T-helper 1 cell treated with Interleukin-12 subunit alpha and Interleukin-12 subunit beta and Interleukin-4 antibody, amounts not matched to agents 30 μg/mL and 1 μg/mL, for 36 hours (primary cell): ENCODE measurements around the gene PCDHA6.
"Not testable (repeated sequence)": the region's sequence is repeated elsewhere in the genome, so short reads cannot be mapped to it uniquely, and the experiment has no call there.

ENCODE experiments used
- H3K27ac Mint-ChIP-seq: one replicate; pipeline ENCODE4 v1.8.0; 2021; ENCODE audit warnings: mild to moderate bottlenecking, mixed read lengths
- H3K27me3 Mint-ChIP-seq: one replicate; pipeline ENCODE4 v1.8.0; 2021; ENCODE audit warnings: low read depth, mixed read lengths
- H3K36me3 Mint-ChIP-seq: one replicate; pipeline ENCODE4 v1.8.0; 2021; ENCODE audit warnings: low read depth, mixed read lengths
- H3K4me1 Mint-ChIP-seq: one replicate; pipeline ENCODE4 v1.8.0; 2021; ENCODE audit warnings: low read depth, mixed read lengths
- H3K4me3 Mint-ChIP-seq: one replicate; pipeline ENCODE4 v1.8.0; 2021; ENCODE audit warnings: mild to moderate bottlenecking, moderate library complexity, mixed read lengths
- H3K9me3 Mint-ChIP-seq: one replicate; pipeline ENCODE4 v1.8.0; 2021; ENCODE audit warnings: mixed read lengths

Gene PCDHA6

DNA sequence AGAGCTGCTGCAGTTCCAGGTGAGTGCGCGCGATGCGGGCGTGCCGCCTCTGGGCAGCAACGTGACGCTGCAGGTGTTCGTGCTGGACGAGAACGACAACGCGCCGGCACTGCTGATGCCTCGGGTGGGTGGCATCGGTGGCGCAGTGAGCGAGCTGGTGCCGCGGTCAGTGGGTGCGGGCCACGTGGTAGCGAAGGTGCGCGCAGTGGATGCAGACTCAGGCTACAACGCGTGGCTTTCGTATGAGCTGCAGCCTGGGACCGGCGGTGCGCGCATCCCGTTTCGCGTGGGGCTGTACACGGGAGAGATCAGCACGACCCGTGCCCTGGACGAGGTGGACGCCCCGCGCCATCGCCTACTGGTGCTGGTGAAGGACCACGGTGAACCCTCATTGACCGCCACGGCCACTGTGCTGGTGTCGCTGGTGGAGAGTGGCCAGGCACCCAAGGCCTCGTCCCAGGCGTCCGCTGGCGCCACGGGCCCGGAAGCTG lies 24.9 kb upstream of the PCDHA6 start:
- no peaks in the 10 kb centered on the region for H3K27me3 Mint-ChIP-seq
- no peak overlapping the region for H3K4me3 Mint-ChIP-seq
- H3K36me3 Mint-ChIP-seq: no peaks in the 10 kb centered on the region
- peaks cover 27% of the 10 kb centered on the region for H3K9me3 Mint-ChIP-seq
- H3K27ac Mint-ChIP-seq: no peak overlapping the region
- H3K4me1 Mint-ChIP-seq: no peaks in the 10 kb centered on the region

DNA sequence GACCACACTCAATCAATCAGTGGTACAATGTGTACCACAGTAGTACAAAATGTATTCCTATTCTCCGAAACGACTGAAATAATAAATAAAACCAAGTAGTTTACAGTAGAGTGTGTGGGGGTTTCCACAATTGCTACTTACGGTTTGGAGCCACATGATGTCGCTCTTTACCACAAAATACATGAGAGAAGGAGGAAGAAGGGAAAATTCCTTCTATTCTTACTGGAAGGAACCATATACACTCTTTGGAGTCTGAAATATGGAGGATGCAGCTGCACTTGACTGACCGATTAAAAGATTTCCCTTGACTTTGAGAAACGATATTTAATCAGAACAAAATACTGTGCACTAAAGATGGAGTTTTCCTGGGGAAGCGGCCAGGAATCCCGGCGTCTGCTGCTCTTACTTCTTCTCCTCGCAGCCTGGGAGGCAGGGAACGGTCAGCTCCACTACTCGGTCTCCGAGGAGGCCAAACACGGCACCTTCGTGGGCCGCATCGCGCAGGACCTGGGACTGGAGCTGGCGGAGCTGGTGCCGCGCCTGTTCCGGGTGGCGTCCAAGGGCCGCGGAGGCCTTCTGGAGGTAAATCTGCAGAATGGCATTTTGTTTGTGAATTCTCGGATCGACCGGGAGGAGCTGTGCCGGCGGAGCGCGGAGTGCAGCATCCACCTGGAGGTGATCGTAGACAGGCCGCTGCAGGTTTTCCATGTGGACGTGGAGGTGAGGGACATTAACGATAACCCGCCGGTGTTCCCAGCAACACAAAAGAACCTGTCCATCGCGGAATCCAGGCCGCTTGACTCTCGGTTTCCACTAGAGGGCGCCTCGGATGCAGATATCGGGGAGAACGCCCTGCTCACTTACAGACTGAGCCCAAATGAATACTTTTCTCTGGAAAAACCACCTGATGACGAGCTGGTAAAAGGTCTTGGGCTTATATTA lies 20.7 kb upstream of the PCDHA6 start, which contains the start of gene PCDHA4:
TSS of gene PCDHA4 (plus strand) at position 235 of the 942 bp plus-strand sequence.
- Mint-ChIP-seq H3K36me3 (peaks cover 1% of the 10 kb centered on the region), H3K9me3 (peaks cover 31% of the 10 kb centered on the region), H3K27ac (no peak within 1 kb of the TSS), H3K4me1 (no peaks in the 10 kb centered on the region), H3K27me3 (no peaks in the 10 kb centered on the region), H3K4me3 (no peak within 1 kb of the TSS)

DNA sequence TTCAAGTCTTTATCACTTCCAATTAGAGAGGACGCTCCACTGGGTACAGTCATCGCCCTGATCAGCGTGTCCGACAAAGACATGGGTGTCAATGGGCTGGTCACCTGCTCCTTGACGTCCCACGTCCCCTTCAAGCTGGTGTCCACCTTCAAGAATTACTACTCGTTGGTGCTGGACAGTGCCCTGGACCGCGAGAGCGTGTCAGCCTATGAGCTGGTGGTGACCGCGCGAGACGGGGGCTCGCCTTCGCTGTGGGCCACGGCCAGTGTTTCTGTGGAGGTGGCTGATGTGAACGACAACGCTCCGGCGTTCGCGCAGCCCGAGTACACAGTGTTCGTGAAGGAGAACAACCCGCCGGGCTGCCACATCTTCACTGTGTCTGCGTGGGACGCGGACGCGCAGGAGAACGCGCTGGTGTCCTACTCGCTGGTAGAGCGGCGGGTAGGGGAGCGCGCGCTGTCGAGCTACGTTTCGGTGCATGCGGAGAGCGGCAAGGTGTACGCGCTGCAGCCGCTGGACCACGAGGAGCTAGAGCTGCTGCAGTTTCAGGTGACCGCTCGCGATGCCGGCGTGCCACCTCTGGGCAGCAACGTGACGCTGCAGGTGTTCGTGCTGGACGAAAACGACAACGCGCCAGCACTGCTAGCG lies 19.4 kb upstream of the PCDHA6 start:
- H3K9me3 Mint-ChIP-seq: peaks cover 41% of the 10 kb centered on the region
- H3K4me1 Mint-ChIP-seq, H3K27ac Mint-ChIP-seq, H3K36me3 Mint-ChIP-seq, H3K4me3 Mint-ChIP-seq, H3K27me3 Mint-ChIP-seq: not testable (repeated sequence)

DNA sequence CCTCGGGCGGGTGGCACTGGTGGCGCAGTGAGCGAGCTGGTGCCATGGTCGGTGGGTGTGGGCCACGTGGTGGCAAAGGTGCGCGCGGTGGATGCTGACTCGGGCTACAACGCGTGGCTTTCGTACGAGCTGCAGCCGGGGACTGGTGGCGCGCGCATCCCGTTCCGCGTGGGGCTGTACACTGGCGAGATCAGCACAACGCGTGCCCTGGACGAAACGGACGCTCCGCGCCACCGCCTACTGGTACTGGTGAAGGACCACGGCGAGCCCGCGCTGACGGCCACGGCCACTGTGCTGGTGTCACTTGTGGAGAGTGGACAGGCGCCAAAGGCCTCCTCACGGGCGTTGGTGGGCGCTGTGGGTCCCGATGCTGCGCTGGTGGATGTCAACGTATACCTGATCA lies 18.9 kb upstream of the PCDHA6 start:
- no peak overlapping the region for H3K27ac Mint-ChIP-seq
- H3K9me3 Mint-ChIP-seq: peaks cover 40% of the 10 kb centered on the region
- peaks cover 1% of the 10 kb centered on the region for H3K36me3 Mint-ChIP-seq
- H3K4me1 Mint-ChIP-seq: no peaks in the 10 kb centered on the region
- H3K27me3 Mint-ChIP-seq: no peaks in the 10 kb centered on the region
- H3K4me3 Mint-ChIP-seq: no peak overlapping the region

DNA sequence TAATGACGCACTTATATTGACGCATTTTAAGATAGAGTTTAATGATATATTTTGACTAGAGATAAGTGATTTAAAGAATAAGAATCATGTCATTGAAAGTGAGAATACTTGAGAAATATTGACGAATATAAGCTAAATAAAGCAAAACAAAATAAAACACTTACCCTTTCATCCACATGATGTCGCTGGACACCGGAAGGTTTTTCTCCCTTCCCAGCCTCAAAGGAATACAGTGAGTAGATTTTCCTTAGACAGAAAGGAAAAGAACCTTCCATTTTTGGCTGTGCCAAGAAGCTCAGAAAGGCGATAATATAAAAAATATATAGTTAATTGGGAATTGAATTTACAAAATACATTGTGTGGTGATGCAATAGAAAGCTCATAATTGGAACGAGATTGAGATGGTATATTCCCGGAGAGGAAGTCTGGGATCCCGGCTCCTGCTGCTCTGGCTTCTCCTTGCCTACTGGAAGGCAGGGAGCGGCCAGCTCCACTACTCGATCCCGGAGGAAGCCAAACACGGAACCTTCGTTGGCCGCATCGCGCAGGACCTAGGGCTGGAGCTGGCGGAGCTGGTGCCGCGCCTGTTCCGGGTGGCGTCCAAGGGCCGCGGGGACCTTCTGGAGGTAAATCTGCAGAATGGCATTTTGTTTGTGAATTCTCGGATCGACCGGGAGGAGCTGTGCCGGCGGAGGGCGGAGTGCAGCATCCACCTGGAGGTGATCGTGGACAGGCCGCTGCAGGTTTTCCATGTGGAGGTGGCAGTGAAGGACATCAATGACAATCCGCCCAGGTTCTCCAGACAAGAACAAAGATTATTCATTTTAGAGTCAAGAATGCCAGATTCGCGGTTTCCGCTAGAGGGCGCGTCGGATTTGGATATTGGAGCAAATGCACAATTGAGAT lies 6.1 kb upstream of the PCDHA6 start, which contains the start of gene PCDHA5:
TSS of gene PCDHA5 (plus strand) at position 239 of the 906 bp plus-strand sequence.
- Mint-ChIP-seq H3K27ac (no peak within 1 kb of the TSS), H3K4me3 (no peak within 1 kb of the TSS), H3K9me3 (peaks cover 23% of the 10 kb centered on the region), H3K36me3 (no peaks in the 10 kb centered on the region), H3K4me1 (no peaks in the 10 kb centered on the region), H3K27me3 (no peaks in the 10 kb centered on the region)

DNA sequence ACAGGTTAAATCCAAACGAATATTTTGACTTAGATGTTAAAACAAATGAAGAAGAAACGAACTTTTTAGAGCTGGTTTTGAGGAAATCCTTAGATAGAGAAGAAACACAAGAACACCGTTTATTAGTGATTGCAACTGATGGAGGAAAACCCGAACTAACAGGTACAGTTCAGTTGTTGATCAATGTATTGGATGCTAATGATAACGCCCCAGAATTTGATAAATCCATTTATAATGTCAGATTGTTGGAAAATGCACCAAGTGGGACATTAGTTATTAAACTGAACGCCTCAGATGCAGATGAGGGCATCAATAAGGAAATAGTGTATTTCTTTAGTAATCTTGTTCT lies 5.5 kb upstream of the PCDHA6 start:
- H3K36me3 Mint-ChIP-seq: no peaks in the 10 kb centered on the region
- H3K27ac Mint-ChIP-seq: no peak overlapping the region
- H3K9me3 Mint-ChIP-seq: peaks cover 28% of the 10 kb centered on the region
- no peaks in the 10 kb centered on the region for H3K27me3 Mint-ChIP-seq
- no peaks in the 10 kb centered on the region for H3K4me1 Mint-ChIP-seq
- no peak overlapping the region for H3K4me3 Mint-ChIP-seq

DNA sequence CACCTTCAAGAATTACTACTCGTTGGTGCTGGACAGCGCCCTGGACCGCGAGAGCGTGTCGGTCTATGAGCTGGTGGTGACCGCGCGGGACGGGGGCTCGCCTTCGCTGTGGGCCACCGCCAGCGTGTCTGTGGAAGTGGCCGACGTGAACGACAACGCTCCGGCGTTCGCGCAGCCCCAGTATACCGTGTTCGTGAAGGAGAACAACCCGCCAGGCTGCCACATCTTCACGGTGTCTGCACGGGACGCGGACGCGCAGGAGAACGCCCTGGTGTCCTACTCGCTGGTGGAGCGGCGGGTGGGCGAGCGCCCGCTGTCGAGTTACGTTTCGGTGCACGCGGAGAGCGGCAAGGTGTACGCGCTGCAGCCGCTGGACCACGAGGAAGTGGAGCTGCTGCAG lies 4.8 kb upstream of the PCDHA6 start:
- H3K27ac Mint-ChIP-seq, H3K36me3 Mint-ChIP-seq, H3K4me3 Mint-ChIP-seq, H3K4me1 Mint-ChIP-seq, H3K27me3 Mint-ChIP-seq: not testable (repeated sequence)
- H3K9me3 Mint-ChIP-seq: peaks cover 27% of the 10 kb centered on the region

DNA sequence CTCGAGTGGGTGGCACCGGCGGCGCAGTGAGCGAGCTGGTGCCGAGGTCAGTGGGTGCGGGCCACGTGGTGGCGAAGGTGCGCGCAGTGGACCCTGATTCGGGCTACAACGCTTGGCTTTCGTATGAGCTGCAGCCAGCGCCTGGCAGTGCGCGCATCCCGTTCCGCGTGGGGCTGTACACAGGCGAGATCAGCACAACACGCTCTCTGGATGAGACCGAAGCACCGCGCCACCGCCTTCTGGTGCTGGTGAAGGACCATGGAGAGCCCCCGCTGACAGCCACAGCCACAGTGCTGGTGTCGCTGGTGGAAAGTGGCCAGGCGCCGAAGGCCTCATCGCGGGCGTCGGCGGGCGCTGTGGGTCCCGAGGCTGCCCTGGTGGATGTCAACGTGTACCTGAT lies 4.3 kb upstream of the PCDHA6 start:
- Mint-ChIP-seq H3K4me1 (no peaks in the 10 kb centered on the region), H3K4me3 (no peak overlapping the region), H3K27ac (no peak overlapping the region), H3K9me3 (peaks cover 27% of the 10 kb centered on the region), H3K27me3 (no peaks in the 10 kb centered on the region), H3K36me3 (peaks cover under 1% of the 10 kb centered on the region)

DNA sequence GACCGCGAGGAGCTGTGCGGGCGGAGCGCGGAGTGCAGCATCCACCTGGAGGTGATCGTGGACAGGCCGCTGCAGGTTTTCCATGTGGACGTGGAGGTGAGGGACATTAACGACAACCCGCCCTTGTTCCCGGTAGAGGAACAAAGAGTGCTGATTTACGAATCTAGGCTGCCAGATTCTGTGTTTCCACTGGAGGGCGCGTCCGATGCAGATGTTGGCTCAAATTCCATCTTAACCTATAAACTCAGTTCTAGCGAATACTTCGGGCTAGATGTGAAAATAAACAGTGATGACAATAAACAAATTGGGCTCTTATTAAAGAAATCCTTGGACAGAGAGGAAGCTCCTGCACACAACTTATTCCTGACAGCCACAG lies 590 bp downstream of the PCDHA6 start:
- Mint-ChIP-seq H3K27me3 (no peaks in the 10 kb centered on the region), H3K4me1 (no peaks in the 10 kb centered on the region), H3K9me3 (peaks cover 39% of the 10 kb centered on the region), H3K4me3 (no peak overlapping the region), H3K27ac (peak overlapping the region; percentile 36), H3K36me3 (peaks cover 3% of the 10 kb centered on the region)

DNA sequence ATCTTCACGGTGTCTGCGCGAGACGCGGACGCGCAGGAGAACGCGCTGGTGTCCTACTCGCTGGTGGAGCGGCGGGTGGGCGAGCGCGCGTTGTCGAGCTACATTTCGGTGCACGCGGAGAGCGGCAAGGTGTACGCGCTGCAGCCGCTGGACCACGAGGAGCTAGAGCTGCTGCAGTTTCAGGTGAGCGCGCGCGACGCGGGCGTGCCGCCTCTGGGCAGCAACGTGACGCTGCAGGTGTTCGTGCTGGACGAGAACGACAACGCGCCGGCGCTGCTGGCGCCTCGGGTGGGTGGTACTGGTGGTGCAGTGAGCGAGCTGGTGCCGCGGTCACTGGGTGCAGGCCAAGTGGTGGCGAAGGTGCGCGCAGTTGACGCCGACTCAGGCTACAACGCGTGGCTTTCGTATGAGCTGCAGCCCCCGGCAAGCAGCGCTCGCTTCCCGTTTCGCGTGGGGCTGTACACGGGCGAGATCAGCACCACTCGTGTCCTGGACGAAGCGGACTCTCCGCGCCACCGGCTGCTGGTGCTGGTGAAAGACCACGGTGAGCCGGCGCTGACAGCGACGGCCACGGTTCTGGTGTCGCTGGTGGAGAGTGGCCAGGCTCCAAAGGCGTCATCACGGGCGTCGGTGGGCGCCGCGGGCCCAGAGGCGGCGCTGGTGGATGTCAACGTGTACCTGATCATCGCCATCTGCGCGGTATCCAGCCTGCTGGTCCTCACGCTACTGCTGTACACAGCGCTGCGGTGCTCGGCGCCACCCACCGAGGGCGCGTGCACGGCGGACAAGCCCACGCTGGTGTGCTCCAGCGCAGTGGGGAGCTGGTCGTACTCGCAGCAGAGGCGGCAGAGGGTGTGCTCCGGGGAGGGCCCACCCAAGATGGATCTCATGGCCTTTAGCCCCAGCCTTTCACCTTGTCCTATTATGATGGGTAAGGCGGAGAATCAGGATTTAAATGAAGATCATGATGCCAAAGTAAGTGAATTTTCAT lies 2.0 kb downstream of the PCDHA6 start:
- H3K4me1 Mint-ChIP-seq, H3K27ac Mint-ChIP-seq, H3K36me3 Mint-ChIP-seq, H3K4me3 Mint-ChIP-seq, H3K27me3 Mint-ChIP-seq: not testable (repeated sequence)
- peaks cover 47% of the 10 kb centered on the region for H3K9me3 Mint-ChIP-seq

DNA sequence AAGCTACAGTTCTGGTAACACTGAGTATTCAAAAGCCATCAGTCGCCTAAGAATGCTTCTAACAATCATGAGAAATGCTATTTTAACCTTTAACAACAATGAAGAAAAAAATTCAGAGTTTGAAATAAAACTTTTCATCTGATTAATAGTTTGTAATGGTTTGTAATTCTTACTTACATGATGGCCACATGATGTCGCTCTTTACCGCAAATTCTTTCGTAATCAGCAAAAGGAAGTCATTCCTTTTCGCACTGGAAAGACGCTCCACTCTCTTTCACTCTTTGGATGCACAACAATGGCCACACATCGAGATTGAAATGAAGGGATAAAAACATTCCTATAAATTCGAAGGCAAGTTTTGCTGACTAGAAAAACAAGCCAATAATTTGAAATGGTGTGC lies 6.2 kb downstream of the PCDHA6 start, which contains the start of gene PCDHA7:
TSS of gene PCDHA7 (plus strand) at position 277 of the 400 bp plus-strand sequence. CDS start at position 392, 115 bp downstream.
- H3K36me3 Mint-ChIP-seq: no peaks in the 10 kb centered on the region
- H3K27me3 Mint-ChIP-seq: no peaks in the 10 kb centered on the region
- peaks cover 29% of the 10 kb centered on the region for H3K9me3 Mint-ChIP-seq
- no peak within 1 kb of the TSS for H3K27ac Mint-ChIP-seq
- H3K4me3 Mint-ChIP-seq: no peak within 1 kb of the TSS
- H3K4me1 Mint-ChIP-seq: no peaks in the 10 kb centered on the region

DNA sequence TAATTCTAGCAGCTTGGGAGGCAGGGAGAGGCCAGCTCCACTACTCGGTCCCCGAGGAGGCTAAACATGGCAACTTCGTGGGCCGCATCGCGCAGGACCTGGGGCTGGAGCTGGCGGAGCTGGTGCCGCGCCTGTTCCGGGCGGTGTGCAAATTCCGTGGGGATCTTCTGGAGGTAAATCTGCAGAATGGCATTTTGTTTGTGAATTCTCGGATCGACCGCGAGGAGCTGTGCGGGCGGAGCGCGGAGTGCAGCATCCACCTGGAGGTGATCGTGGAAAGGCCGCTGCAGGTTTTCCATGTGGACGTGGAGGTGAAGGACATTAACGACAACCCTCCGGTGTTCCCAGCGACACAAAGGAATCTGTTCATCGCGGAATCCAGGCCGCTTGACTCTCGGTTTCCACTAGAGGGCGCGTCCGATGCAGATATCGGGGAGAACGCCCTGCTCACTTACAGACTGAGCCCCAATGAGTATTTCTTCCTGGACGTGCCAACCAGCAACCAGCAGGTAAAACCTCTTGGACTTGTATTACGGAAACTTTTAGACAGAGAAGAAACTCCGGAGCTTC lies 6.8 kb downstream of the PCDHA6 start:
- H3K27ac Mint-ChIP-seq: not testable (repeated sequence)

More for the DNA sequence above, 6.8 kb downstream of the PCDHA6 start:
- H3K4me1 Mint-ChIP-seq, H3K4me3 Mint-ChIP-seq, H3K27me3 Mint-ChIP-seq, H3K36me3 Mint-ChIP-seq: not testable (repeated sequence)
- peaks cover 27% of the 10 kb centered on the region for H3K9me3 Mint-ChIP-seq
